GM03348 (cell line): ENCODE measurements around the gene HERC2.
A peak's percentile ranks its signal among the peaks of the same experiment; 100 is the strongest.

Source experiments
- DNase-seq: peaks from one replicate; pipeline ENCODE4 v3.0.0; 2012; ENCODE audit warnings: low spot score

The HERC2 gene

DNA sequence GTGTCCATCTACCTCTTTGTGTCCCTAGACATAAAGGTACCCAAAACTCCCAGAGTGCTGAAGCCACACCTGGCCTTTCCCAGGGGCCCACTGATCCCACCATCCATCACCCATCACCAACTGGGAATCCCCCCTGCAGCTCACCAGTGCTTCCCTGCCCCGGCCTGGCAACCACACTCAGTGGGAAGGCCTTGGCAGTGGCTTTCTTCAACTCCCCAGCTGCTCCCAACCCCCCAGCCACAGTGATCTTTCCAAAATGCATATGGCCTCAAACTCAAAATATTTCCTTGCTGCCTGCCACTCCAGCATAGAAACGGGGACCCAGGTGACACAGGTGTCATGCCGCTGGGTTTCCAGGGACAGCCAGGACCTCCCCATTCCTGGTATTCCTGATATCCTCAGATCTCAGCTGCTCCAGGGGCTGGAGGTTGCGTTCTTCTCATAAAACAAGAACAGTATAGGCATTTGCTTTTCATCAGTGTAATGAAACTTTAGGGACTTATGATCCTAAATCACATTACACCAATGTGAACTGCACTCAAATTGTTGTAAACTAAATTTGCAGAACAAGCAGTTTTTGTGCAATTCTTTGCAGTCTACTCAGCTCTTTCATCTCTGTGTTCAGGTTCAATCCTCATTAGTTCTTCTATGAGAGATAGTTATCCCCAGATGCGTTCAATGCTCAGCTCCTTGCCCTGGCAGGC is 224.2 kb downstream of the HERC2 start:
- DNase-seq: no peak

GRCh38 chr15:28096670-28097431 is 225.1 kb downstream of the HERC2 start:
- DNase-seq: peak; percentile 56

DNA sequence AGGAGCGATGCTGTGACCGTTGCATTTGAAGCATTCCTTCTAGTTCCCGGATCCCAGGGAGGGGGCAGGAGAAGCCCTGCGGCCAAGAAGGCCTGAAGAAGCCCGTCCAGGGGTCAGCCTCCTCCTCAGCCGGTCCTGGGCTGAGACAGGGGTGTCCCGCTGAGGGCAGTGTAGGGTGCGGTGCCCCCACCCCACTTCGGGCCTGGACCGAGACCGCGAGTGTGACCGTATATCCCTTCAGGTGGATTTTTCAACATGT is 225.6 kb downstream of the HERC2 start:
- no peak for DNase-seq

- no peak for DNase-seq
Observed at GRCh38 chr15:28094732-28095521, 227.1 kb downstream of the HERC2 start.

GRCh38 chr15:28093752-28094535 is 228.0 kb downstream of the HERC2 start:
- no peak for DNase-seq

- no peak for DNase-seq
Observed at GRCh38 chr15:28091313-28091712, 230.7 kb downstream of the HERC2 start.

DNA sequence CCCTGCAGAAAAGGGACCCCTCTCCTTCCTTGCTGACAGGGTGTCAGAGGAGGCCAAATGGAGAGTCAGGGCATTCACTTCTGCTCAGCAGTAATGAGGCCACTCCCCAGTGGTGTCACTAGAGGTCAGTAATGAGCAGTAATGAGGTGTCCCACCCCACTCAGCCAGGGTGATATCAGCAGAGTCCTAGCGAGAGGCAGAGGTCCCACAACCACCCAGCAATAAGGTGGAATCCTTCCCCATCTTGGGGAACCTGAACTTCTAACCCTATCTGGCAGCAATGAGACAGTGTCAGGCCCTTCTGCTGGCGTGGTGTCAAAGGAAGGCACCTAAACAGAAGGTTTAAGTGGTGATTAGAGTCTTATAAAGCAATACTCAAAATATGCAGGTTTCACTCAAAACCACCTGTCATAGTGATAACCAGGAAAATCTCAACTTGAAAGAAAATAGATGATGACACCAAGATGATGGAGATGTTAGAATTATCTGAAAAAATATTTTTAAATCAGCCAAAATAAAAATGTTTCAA is 235.7 kb downstream of the HERC2 start:
- peak; percentile 87 for DNase-seq

- DNase-seq: no peak
Observed at GRCh38 chr15:28085489-28086174, 236.3 kb downstream of the HERC2 start.

- DNase-seq: no peak
Observed at GRCh38 chr15:28084547-28084946, 237.4 kb downstream of the HERC2 start.

DNA sequence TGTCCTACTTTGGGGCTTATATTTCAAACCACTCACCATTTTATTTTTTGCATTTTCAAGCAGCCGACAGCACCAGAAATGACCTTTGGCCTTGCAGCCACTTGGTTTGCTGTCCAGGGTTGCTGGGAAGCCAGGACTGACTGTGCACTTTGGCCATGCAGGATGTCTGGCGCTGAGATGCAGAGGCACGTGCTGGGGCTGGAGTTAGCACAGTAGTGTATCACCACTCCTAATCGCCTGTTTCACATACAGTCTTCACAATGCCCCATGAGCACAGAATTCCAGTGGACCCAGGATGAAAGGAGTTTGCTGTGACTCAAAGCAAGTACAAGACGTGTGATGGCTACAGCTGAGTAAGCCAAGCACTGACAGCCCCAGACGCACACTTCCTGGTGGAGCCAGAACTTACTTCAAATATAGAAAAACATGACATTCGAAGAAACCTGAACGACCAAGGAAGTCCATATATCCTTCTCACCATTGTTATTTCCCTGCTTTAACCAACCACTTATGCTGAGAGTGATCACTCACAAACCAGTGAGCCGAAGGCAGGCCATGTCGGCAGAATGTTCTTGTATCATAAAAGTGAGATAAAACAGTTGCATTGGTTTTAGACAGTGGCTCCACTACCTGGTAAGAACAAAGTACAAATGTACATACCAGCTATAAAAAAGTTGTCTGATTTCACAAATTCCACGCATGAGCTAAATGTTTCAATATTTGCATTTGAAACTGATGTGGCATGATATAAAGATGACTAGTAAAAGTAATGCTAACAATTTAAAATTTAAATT is 238.9 kb downstream of the HERC2 start:
- no peak for DNase-seq

GRCh38 chr15:28081594-28081993 is 240.4 kb downstream of the HERC2 start:
- DNase-seq: no peak

GRCh38 chr15:28080386-28080785 is 241.6 kb downstream of the HERC2 start:
- DNase-seq: no peak

DNA sequence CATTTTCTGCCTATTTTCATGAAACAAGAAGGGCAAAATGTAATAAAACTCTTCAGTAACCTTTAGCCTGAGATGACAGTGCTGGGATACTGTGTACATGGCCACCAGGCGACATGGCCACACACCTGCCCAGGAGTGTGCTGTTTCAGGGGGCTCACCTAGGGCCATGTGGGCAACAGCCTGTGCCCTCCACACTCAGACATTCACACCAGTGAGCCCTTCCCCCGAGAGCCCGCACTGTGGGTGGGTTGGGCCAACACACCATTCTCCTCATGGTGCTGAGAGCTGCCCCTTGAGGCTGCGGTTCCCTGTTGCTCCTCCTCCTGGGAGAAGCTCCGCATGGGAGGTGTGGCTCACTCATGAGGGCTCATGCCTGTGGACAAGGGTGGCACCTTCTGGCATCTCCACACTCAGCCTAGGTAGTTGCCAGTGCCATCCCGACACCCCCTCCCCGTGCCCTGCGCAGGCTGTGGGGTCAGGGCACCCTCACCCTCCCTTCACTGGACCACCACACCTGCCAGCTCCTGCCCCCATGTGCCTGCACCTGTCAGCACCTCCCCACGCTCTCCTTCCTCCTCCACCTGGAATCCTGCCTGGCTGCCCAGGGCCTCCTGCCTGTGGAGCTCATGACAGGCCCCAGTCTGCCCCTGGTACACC is 242.5 kb downstream of the HERC2 start:
- peak; percentile 2 for DNase-seq

DNA sequence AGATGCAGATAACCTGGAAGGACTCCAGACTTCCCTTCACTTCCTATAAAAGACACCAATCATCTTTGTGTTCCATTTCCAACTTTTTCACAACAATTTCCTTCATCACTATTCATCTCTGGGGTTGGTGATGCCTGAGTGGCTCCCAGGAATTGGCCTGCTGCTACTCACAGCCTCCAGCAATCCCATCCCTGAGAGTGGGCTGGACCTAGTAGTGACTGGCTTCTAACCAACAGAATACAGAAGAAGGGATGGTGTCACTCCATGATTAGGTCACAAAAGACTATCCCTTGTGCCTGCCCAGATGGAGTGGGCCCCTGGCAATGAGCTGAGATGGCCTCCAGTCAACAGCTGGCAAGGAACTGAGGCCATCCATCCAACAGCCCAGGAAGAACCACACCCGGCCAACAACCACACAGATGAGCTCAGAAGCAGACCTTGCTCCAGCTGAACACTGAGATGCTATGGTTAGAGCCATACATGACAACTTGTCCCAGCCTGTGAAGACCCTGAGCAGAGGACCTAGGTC is 243.7 kb downstream of the HERC2 start:
- no peak for DNase-seq

GRCh38 chr15:28075573-28075972 is 246.4 kb downstream of the HERC2 start:
- DNase-seq: no peak

- DNase-seq: no peak
Observed at GRCh38 chr15:28068930-28069329, 253.0 kb downstream of the HERC2 start.

- DNase-seq: no peak
Observed at GRCh38 chr15:28066231-28066630, 255.7 kb downstream of the HERC2 start.
